ENCODE measurements around the gene SLC2A4RG. TPM values are rescaled to one million over a fixed set of nuclear protein-coding genes. Genes with fewer than 3 reads are reported as not detected.

Gene SLC2A4RG
- total RNA-seq, 1 donor from 2014 or later, result 50.2 TPM

GRCh38 chr20:63692436-63693082 is 47.0 kb upstream of the SLC2A4RG start:
- DNase-seq (ENCODE audit: low read depth), result no peak
- TF ChIP-seq CTCF (IDR thresholded peaks at IDR 0.05; ENCODE audit: insufficient read depth, low read length, poor library complexity, severe bottlenecking), result no peak
- H3K4me3 ChIP-seq (ENCODE audit: low read depth, low read length), result no peak overlapping the region
- H3K27me3 ChIP-seq (ENCODE audit: control insufficient read depth, insufficient read depth, low read length), result no peaks in the 10 kb centered on the region
- no peaks in the 10 kb centered on the region for H3K36me3 ChIP-seq (ENCODE audit: control insufficient read depth, insufficient read depth, low read length)

- H3K27me3 ChIP-seq (ENCODE audit: control insufficient read depth, insufficient read depth, low read length), result no peaks in the 10 kb centered on the region
- DNase-seq (ENCODE audit: low read depth), result no peak
Measured at GRCh38 chr20:63693083-63693732, 46.4 kb upstream of the SLC2A4RG start.

GRCh38 chr20:63693733-63694583 is 45.6 kb upstream of the SLC2A4RG start:
- H3K27me3 ChIP-seq (ENCODE audit: control insufficient read depth, insufficient read depth, low read length), result no peaks in the 10 kb centered on the region

More at GRCh38 chr20:63693083-63693732, 46.4 kb upstream of the SLC2A4RG start:
- Histone ChIP-seq H3K4me3 (ENCODE audit: low read depth, low read length) (no peak overlapping the region), H3K36me3 (ENCODE audit: control insufficient read depth, insufficient read depth, low read length) (no peaks in the 10 kb centered on the region)
- TF ChIP-seq CTCF (IDR thresholded peaks at IDR 0.05; ENCODE audit: insufficient read depth, low read length, poor library complexity, severe bottlenecking), result no peak

GRCh38 chr20:63694584-63695423 is 44.8 kb upstream of the SLC2A4RG start:
- no peaks in the 10 kb centered on the region for H3K27me3 ChIP-seq (ENCODE audit: control insufficient read depth, insufficient read depth, low read length)
- DNase-seq (ENCODE audit: low read depth), result no peak
- TF ChIP-seq CTCF (IDR thresholded peaks at IDR 0.05; ENCODE audit: insufficient read depth, low read length, poor library complexity, severe bottlenecking), result no peak
- no peak overlapping the region for H3K4me3 ChIP-seq (ENCODE audit: low read depth, low read length)
- H3K36me3 ChIP-seq (ENCODE audit: control insufficient read depth, insufficient read depth, low read length), result no peaks in the 10 kb centered on the region

More at GRCh38 chr20:63693733-63694583, 45.6 kb upstream of the SLC2A4RG start:
- no peak for DNase-seq (ENCODE audit: low read depth)
- Histone ChIP-seq H3K4me3 (ENCODE audit: low read depth, low read length) (no peak overlapping the region), H3K36me3 (ENCODE audit: control insufficient read depth, insufficient read depth, low read length) (no peaks in the 10 kb centered on the region)
- TF ChIP-seq CTCF (IDR thresholded peaks at IDR 0.05; ENCODE audit: insufficient read depth, low read length, poor library complexity, severe bottlenecking), result no peak

GRCh38 chr20:63695424-63696305 is 43.9 kb upstream of the SLC2A4RG start:
- TF ChIP-seq CTCF (IDR thresholded peaks at IDR 0.05; ENCODE audit: insufficient read depth, low read length, poor library complexity, severe bottlenecking), result no peak
- DNase-seq (ENCODE audit: low read depth), result no peak
- Histone ChIP-seq H3K4me3 (ENCODE audit: low read depth, low read length) (no peak overlapping the region), H3K27me3 (ENCODE audit: control insufficient read depth, insufficient read depth, low read length) (no peaks in the 10 kb centered on the region), H3K36me3 (ENCODE audit: control insufficient read depth, insufficient read depth, low read length) (no peaks in the 10 kb centered on the region)

All from kidney epithelial cell (primary cell).